Measurements from ENCODE around the gene HNRNPU.

Gene HNRNPU

GRCh38 chr1:244862354-244862698 is 2.0 kb downstream of the HNRNPU start:
- peak; percentile 65 for DNase-seq

GRCh38 chr1:244861683-244862082 is 2.7 kb downstream of the HNRNPU start:
- no peak for DNase-seq

GRCh38 chr1:244860914-244861610 is 3.3 kb downstream of the HNRNPU start:
- DNase-seq: no peak

- no peak for DNase-seq
These were observed 4.3 kb downstream of the HNRNPU start for GRCh38 chr1:244860078-244860477.

- no peak for DNase-seq
These were observed 6.0 kb downstream of the HNRNPU start for GRCh38 chr1:244858357-244858756.

- no peak for DNase-seq
These were observed 6.6 kb downstream of the HNRNPU start for GRCh38 chr1:244857761-244858160.

GRCh38 chr1:244854865-244855578 is 9.3 kb downstream of the HNRNPU start:
- no peak for DNase-seq

GRCh38 chr1:244854166-244854565 is 10.2 kb downstream of the HNRNPU start:
- DNase-seq: no peak

- DNase-seq: no peak
These were observed 11.6 kb downstream of the HNRNPU start for GRCh38 chr1:244852694-244853093.

GRCh38 chr1:244851546-244852231 is 12.7 kb downstream of the HNRNPU start:
- DNase-seq: no peak

- no peak for DNase-seq
These were observed 13.4 kb downstream of the HNRNPU start for GRCh38 chr1:244850896-244851295.

GRCh38 chr1:244850099-244850852 is 14.1 kb downstream of the HNRNPU start:
- DNase-seq: no peak

GRCh38 chr1:244849189-244849866 is 15.0 kb downstream of the HNRNPU start:
- no peak for DNase-seq

- no peak for DNase-seq
These were observed 17.7 kb downstream of the HNRNPU start for GRCh38 chr1:244846653-244847052.

- DNase-seq: no peak
These were observed 19.9 kb downstream of the HNRNPU start for GRCh38 chr1:244844155-244845121.

GRCh38 chr1:244843148-244843978 is 21.0 kb downstream of the HNRNPU start:
- no peak for DNase-seq

- DNase-seq: no peak
These were observed 22.9 kb downstream of the HNRNPU start for GRCh38 chr1:244841273-244841927.

GRCh38 chr1:244840219-244840794 is 24.0 kb downstream of the HNRNPU start:
- DNase-seq: no peak

- DNase-seq: no peak
These were observed 24.7 kb downstream of the HNRNPU start for GRCh38 chr1:244839656-244840055.

Measured in CD4-positive, alpha-beta T cell treated with Interleukin-12 subunit alpha and Interleukin-12 subunit beta, for 1 hour (primary cell).